GM23338 (cell line): ENCODE data around the gene SHANK1.

Experiments
- CREB1 ChIP-seq: fragments of 250-450 bp; sonication (Bioruptor Pico); IDR thresholded peaks from 2 replicates; pipeline ENCODE4 v1.5.0; 2020; ENCODE audit warnings: low read depth, mild to moderate bottlenecking, moderate library complexity
- EZH2 ChIP-seq: fragments of 200-600 bp; sonication (generic); IDR thresholded peaks from one replicate; pipeline ENCODE4 v1.8.0; 2017; ENCODE audit warnings: antibody characterized with exemption, mild to moderate bottlenecking, low read depth; ENCODE audit not compliant: unreplicated experiment
- EZH2phosphoT487 ChIP-seq: fragments of 200-600 bp; sonication (generic); IDR thresholded peaks from one replicate; pipeline ENCODE4 v1.8.1; 2018; ENCODE audit warnings: antibody characterized with exemption; ENCODE audit not compliant: unreplicated experiment
- JUNB ChIP-seq: IDR thresholded peaks from one replicate; pipeline ENCODE4 v1.6.1; 2016; ENCODE audit warnings: antibody characterized with exemption; ENCODE audit not compliant: unreplicated experiment
- POLR2AphosphoS5 ChIP-seq: IDR thresholded peaks from 2 replicates; pipeline ENCODE4 v1.6.1; 2016; ENCODE audit warnings: antibody characterized with exemption, low read depth
- REST ChIP-seq: IDR thresholded peaks from one replicate; pipeline ENCODE4 v1.6.1; 2018; ENCODE audit warnings: antibody characterized with exemption; ENCODE audit not compliant: unreplicated experiment
- ZNF114 ChIP-seq: fragments of 250-450 bp; sonication (Bioruptor Pico); IDR thresholded peaks from 2 replicates; pipeline ENCODE4 v1.5.0; 2020; ENCODE audit warnings: mild to moderate bottlenecking, moderate library complexity
- TF ChIP-seq, protein P1 (sequence below), 2 experiments: fragments of 200-600 bp in 1 of 2; sonication (generic) in 1 of 2; conservative IDR thresholded peaks; 2 replicates each; pipeline versions ENCODE4 v1.5.1 to v1.6.1; 2016 to 2017; ENCODE audit warnings: antibody characterized with exemption in 2 of 2, low read depth in 2 of 2, mild to moderate bottlenecking in 2 of 2, moderate library complexity in 1 of 2
- TF ChIP-seq, protein P2 (sequence below): IDR thresholded peaks from 2 replicates; pipeline ENCODE4 v1.6.1; 2016; ENCODE audit warnings: antibody characterized with exemption

DNA sequence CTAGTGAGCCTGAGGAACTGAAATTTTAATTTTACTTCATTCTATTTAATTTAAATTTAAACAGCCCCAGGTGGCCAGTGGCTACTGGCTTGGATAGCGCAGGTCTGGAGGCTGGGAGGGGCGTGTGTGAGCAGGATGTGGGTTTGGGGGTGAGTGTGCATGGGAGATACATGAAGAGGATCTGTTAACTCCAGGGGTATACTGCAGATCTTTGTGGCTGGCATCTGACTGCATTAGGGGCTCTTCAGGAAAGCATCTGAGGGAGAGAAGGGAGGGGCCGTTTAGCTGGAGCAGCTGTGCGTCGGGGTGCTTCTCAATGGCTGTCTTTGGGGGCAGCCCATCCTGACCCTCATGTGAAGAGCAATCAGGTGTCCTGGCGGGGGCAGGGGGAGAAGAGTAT is 6.8 kb downstream of the SHANK1 start:
- TF ChIP-seq REST (no peak), POLR2AphosphoS5 (no peak), EZH2 (no peak), CREB1 (no peak), ZNF114 (CRISPR knock-in tag) (no peak), EZH2phosphoT487 (no peak), JUNB (no peak)
- TF ChIP-seq, protein P1, sequence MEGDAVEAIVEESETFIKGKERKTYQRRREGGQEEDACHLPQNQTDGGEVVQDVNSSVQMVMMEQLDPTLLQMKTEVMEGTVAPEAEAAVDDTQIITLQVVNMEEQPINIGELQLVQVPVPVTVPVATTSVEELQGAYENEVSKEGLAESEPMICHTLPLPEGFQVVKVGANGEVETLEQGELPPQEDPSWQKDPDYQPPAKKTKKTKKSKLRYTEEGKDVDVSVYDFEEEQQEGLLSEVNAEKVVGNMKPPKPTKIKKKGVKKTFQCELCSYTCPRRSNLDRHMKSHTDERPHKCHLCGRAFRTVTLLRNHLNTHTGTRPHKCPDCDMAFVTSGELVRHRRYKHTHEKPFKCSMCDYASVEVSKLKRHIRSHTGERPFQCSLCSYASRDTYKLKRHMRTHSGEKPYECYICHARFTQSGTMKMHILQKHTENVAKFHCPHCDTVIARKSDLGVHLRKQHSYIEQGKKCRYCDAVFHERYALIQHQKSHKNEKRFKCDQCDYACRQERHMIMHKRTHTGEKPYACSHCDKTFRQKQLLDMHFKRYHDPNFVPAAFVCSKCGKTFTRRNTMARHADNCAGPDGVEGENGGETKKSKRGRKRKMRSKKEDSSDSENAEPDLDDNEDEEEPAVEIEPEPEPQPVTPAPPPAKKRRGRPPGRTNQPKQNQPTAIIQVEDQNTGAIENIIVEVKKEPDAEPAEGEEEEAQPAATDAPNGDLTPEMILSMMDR (conservative IDR thresholded peaks at IDR 0.05; ENCODE audit: low read depth in 2 of 2): no peak
- TF ChIP-seq, protein P2, sequence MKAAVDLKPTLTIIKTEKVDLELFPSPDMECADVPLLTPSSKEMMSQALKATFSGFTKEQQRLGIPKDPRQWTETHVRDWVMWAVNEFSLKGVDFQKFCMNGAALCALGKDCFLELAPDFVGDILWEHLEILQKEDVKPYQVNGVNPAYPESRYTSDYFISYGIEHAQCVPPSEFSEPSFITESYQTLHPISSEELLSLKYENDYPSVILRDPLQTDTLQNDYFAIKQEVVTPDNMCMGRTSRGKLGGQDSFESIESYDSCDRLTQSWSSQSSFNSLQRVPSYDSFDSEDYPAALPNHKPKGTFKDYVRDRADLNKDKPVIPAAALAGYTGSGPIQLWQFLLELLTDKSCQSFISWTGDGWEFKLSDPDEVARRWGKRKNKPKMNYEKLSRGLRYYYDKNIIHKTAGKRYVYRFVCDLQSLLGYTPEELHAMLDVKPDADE: no peak
